CD4-positive, alpha-beta T cell (primary cell): ENCODE data around the gene CADM4. TPM values are rescaled to one million over a fixed set of nuclear protein-coding genes. Genes with fewer than 3 reads are reported as not detected.

Experiments used
- ATAC-seq: fragments of 200-7000 bp; cut with Tn5 transposase; one replicate; pipeline ENCODE4 v1.10.0; 2022; ENCODE audit warnings: mild to moderate bottlenecking; ENCODE audit not compliant: poor library complexity
- CTCF ChIA-PET: fragments of 350-600 bp; sonication (Branson Sonifier 250); formaldehyde crosslinking; loops from one replicate; lab custom pipeline; 2021; ENCODE audit warnings: antibody characterized with exemption, inconsistent platforms; lab: Charles Lee
- POLR2A ChIA-PET: fragments of 350-600 bp; sonication (Branson Sonifier 250); formaldehyde crosslinking; loops from one replicate; lab custom pipeline; 2021; ENCODE audit warnings: antibody characterized with exemption, inconsistent platforms; lab: Charles Lee
- DNase-seq, 14 experiments: peaks; one replicate each; pipeline ENCODE4 v3.0.0-alpha.2; 2013 to 2020; ENCODE audit warnings: mixed read lengths in 2 of 14
- H3K27ac ChIP-seq, 2 donors: one replicate each; pipeline versions ENCODE4 v1.5.1 to v1.7.0; 2013; ENCODE audit warnings: low read length in 2 of 2, low read depth in 1 of 2, mild to moderate bottlenecking in 1 of 2
- H3K27me3 ChIP-seq, 2 experiments: 1 replicate in 1 of 2; 2 replicates in 1 of 2; pipeline versions ENCODE4 v1.6.1 to v1.7.0; 2013; ENCODE audit warnings: low read length in 2 of 2, control low read depth in 1 of 2, mild to moderate bottlenecking in 1 of 2, moderate library complexity in 1 of 2; ENCODE audit not compliant: insufficient read depth in 2 of 2, control insufficient read depth in 1 of 2
- H3K36me3 ChIP-seq: one replicate; pipeline ENCODE4 v1.6.1; 2013; ENCODE audit warnings: low read length, control low read depth; ENCODE audit not compliant: insufficient read depth
- H3K4me1 ChIP-seq: one replicate; pipeline ENCODE4 v1.6.1; 2013; ENCODE audit warnings: low read length, control low read depth; ENCODE audit not compliant: insufficient read depth
- H3K4me3 ChIP-seq: one replicate; pipeline ENCODE4 v1.5.1; 2013; ENCODE audit warnings: mild to moderate bottlenecking, low read length, moderate library complexity
- H3K9me3 ChIP-seq, 2 experiments: 1 replicate in 1 of 2; 2 replicates in 1 of 2; pipeline versions ENCODE4 v1.6.1 to v1.7.0; 2013; ENCODE audit warnings: low read length in 2 of 2, mild to moderate bottlenecking in 2 of 2, control low read depth in 1 of 2, moderate library complexity in 1 of 2; ENCODE audit not compliant: control insufficient read depth in 1 of 2, insufficient read depth in 1 of 2
- H3K27ac Mint-ChIP-seq: one replicate; pipeline ENCODE4 v1.8.0; 2020; ENCODE audit warnings: mixed read lengths
- H3K27me3 Mint-ChIP-seq: one replicate; pipeline ENCODE4 v1.8.0; 2021; ENCODE audit warnings: mixed read lengths
- H3K36me3 Mint-ChIP-seq: one replicate; pipeline ENCODE4 v1.8.0; 2021; ENCODE audit warnings: low read depth, mixed read lengths
- H3K4me1 Mint-ChIP-seq: one replicate; pipeline ENCODE4 v1.8.0; 2021; ENCODE audit warnings: low read depth, mixed read lengths
- H3K4me3 Mint-ChIP-seq: one replicate; pipeline ENCODE4 v1.8.0; 2020; ENCODE audit warnings: mild to moderate bottlenecking, mixed read lengths
- H3K9me3 Mint-ChIP-seq: one replicate; pipeline ENCODE4 v1.8.0; 2020; ENCODE audit warnings: mixed read lengths
- CTCF ChIP-seq: fragments of 200-600 bp; IDR thresholded peaks from one replicate; pipeline ENCODE4 v1.8.0; 2022; ENCODE audit warnings: antibody characterized with exemption, mild to moderate bottlenecking
- intact Hi-C, 2 experiments: fragments of 100-400 bp; cut with DNase I in 1 of 2; cut with micrococcal nuclease in 1 of 2; formaldehyde crosslinking; loops; one replicate each; pipeline versions ENCODE4 v1.15.1 to v1.9.0; 2023 to 2025; cut with DNase I, micrococcal nuclease
- total RNA-seq, 174 experiments: library from RNA in 2 of 174; stranded (reverse) in 2 of 174; gene quantifications; one replicate each; pipeline ENCODE4 v1.2.3 and lab custom pipeline; 2021 to 2026

The CADM4 gene
- total RNA-seq, 2 experiments from 2014 or later = 0.28 to 0.36 TPM

GRCh38 chr19:43574424-43575155, 65.1 kb downstream of the CADM4 start:
- Mint-ChIP-seq H3K4me3 (peak overlapping the region; percentile 98), H3K36me3 (peaks cover 27% of the 10 kb centered on the region), H3K4me1 (peaks cover 58% of the 10 kb centered on the region), H3K27me3 (no peaks in the 10 kb centered on the region), H3K27ac (peak overlapping the region; percentile 96), H3K9me3 (no peaks in the 10 kb centered on the region)
- ChIA-PET POLR2A (interaction anchor here (0.7 to 4.0 kb wide), 10 partner anchors 9 to 94 kb away, joined by 3 to 27 read pairs (median 4); partner anchors contain the start of genes IRGQ, ZNF575 and ZNF576), CTCF (interaction anchor here (1.0 to 3.1 kb wide), 4 partner anchors 19 to 25 kb away, joined by 4 to 22 read pairs (median 8); partner anchors contain the start of genes IRGQ and ZNF576)
- TF ChIP-seq CTCF = no peak
- Histone ChIP-seq H3K36me3 (no peaks in the 10 kb centered on the region), H3K27ac (peak overlapping the region; percentile 81 to 94), H3K27me3 (no peaks in the 10 kb centered on the region), H3K9me3 (no peaks in the 10 kb centered on the region), H3K4me1 (peaks cover 28% of the 10 kb centered on the region), H3K4me3 (peak overlapping the region; percentile 90)
- peak in 1 of 14 experiments; percentile 36 for DNase-seq
- intact Hi-C loops = loop anchor here (1.0 kb wide), 4 partner anchors 19 to 45 kb away; partner anchors contain the start of genes IRGQ (in 2 of the 2), ZNF576 (in 2 of the 2), ZNF428 (in 1 of the 2) and ZNF575 (in 1 of the 2)
- no peak for ATAC-seq

Other genes with a start within 250 kb of the CADM4 start
- not detected for gene TEX101, start 225.0 kb downstream of the CADM4 start, total RNA-seq
- gene LYPD3, start 174.2 kb downstream of the CADM4 start, total RNA-seq = 10 to 100 TPM; 35.6 to 37.3 TPM
- 10 to 100 TPM; 75.1 to 77.4 TPM for gene PHLDB3, start 135.1 kb downstream of the CADM4 start, total RNA-seq
- gene ETHE1, start 112.6 kb downstream of the CADM4 start, total RNA-seq = 10 to 100 TPM; 20.2 to 21.7 TPM
- 1 to 10 TPM; 2.6 to 2.7 TPM for gene ZNF575, start 106.7 kb downstream of the CADM4 start, total RNA-seq
- 10 to 100 TPM; 25.1 to 26.2 TPM for gene XRCC1, start 64.3 kb downstream of the CADM4 start, total RNA-seq
- gene PINLYP, start 64.0 kb downstream of the CADM4 start, total RNA-seq = not detected
- gene IRGQ, start 43.7 kb downstream of the CADM4 start, total RNA-seq = 10 to 100 TPM; 28.9 to 29.8 TPM
- 1 to 10 TPM; 4.1 to 4.8 TPM for gene ZNF576, start 43.3 kb downstream of the CADM4 start, total RNA-seq
- gene SRRM5, start 27.8 kb downstream of the CADM4 start, total RNA-seq = under 1 TPM; 0.25 to 0.56 TPM
- gene ZNF428, start 20.2 kb downstream of the CADM4 start, total RNA-seq = 10 to 100 TPM; 22.3 to 24.8 TPM
- gene PLAUR, start 30.3 kb upstream of the CADM4 start, total RNA-seq = 10 to 100 TPM; 19.6 to 21.1 TPM
- gene IRGC, start 76.2 kb upstream of the CADM4 start, total RNA-seq = not detected
- 10 to 100 TPM; 34.7 to 38.2 TPM for gene SMG9, start 115.1 kb upstream of the CADM4 start, total RNA-seq
- 10 to 100 TPM in 1 of 2 experiments, 1 to 10 TPM in 1; 9.7 to 10.4 TPM for gene KCNN4, start 141.1 kb upstream of the CADM4 start, total RNA-seq
- not detected for gene LYPD5, start 162.6 kb upstream of the CADM4 start, total RNA-seq
- gene ZNF283, start 187.5 kb upstream of the CADM4 start, total RNA-seq = 1 to 10 TPM; 2.3 to 3.7 TPM
- gene ZNF404, start 244.1 kb upstream of the CADM4 start, total RNA-seq = under 1 TPM; 0.58 to 0.64 TPM